ENCODE measurements around the gene EEF2K.
A peak's percentile ranks its signal among the peaks of the same experiment; 100 is the strongest.
"Not testable (repeated sequence)": the region's sequence is repeated elsewhere in the genome, so short reads cannot be mapped to it uniquely, and the experiment has no call there.

The EEF2K gene

GRCh38 chr16:22297871-22298733 lies 92.0 kb downstream of the EEF2K start:
- DNase-seq = peak; percentile 87

GRCh38 chr16:22299036-22299435 lies 93.0 kb downstream of the EEF2K start:
- DNase-seq = no peak

DNA sequence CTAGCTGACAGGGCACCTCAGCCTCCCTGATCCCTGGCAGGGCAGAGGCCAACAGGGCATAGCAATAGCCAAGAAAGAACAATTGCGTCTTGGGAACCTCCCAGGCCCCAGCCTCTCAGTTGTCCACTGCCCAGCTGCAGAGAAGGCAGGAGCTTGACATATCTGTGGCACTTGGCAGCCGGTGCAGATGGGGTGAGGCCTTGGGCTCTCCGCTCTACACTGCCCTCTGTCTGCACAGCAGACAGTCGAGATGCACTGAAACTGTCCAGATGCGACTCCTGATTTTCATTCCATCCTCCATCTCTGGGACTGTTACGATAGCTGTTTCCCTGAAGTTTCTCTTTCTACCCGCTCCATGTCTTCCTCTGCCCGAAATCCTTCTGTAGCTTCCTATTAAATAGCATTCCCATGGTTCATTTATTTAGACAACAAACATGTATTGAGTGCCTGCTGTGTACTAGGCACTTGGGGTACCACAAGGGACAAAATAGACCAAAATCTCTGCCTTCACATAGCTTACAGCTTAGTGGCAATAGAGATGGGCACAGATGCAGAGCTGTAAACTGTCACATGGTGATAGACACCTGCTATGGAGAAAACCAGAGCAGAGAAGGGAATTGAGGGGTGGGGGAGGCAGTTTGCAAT lies 94.5 kb downstream of the EEF2K start:
- DNase-seq = no peak

GRCh38 chr16:22301423-22301822 lies 95.3 kb downstream of the EEF2K start:
- DNase-seq = not testable (repeated sequence)

DNA sequence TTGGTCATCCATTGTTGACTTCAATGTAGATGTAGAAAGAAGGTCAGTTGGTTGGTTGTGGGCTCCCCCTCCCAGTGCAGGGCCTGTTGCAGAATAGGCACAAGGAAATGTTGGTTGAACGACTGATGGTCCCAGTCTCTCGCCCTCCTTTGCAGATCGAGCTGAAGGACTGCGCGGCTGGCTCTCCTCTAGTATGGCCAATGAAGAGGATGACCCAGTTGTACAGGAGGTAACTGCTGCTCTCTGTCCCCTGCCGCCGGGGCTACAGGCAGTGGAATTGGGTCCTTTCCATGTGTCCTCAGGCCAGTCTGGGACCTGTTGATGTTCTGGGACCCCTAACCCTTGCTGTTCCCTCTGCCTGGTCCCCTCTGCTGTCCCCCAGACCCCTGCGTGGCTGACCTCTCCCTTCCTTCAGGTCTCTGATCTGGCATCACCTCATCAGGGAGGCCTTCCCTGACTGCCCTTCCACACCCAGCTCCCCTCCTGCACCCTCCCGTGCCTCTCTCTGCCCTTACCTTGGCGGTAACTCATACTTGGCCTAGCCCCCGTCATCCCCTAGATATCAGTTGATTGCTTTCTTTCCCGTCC lies 96.8 kb downstream of the EEF2K start:
- DNase-seq = no peak

- no peak for DNase-seq
Observed at GRCh38 chr16:22304411-22304810, 98.3 kb downstream of the EEF2K start.

DNA sequence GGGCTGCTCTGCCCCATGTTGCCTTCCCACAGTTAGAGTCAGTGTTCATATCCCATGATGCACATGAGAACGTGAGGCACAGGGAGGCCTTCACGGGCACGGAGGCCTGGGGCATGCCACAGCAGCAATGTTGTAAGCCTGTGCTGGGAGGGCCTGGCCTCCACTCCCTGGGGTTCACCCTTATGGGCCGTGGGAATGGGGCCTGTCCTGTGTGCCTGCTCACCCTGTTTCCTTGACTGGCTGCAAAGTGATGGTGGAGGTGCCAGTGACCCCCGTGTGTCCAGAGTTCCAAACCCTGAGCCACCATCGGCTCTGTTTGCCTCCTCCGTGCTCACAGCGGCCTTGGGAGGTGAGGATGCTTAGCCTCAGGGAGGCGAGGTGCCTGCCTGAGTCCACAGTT lies 100.7 kb downstream of the EEF2K start:
- DNase-seq = no peak

GRCh38 chr16:22307838-22308237 lies 101.8 kb downstream of the EEF2K start:
- no peak for DNase-seq

DNA sequence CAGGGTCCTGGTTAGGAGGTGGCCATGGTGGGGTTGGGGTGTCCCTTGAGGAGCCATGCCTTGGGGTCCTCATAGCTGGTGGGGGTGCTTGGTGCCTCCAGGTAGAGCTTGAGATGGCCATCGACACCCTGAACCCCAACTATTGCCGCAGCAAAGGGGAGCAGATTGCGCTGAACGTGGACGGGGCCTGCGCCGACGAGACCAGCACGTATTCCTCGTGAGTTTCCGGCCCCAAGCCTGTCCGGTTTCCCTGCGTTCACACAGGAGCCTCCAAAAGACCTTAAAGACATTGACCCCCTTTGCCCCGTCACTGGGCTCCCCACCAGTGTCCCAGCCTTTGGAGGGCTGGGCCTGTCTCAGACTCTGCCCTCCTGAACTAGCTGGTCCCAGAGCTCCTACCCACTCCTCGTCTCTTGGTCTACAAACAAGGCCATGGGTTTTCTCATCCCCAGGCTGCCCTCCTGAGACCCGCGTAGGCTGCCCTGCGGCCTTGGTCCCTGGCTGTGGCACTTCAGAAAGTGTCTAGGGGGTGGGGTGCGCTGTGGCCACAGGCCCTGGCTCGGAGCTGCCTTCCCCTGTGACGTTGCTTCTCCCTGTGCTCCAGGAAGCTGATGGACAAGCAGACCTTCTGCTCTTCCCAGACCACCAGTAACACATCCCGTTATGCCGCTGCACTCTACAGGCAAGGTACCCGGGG lies 102.9 kb downstream of the EEF2K start:
- DNase-seq = no peak

DNA sequence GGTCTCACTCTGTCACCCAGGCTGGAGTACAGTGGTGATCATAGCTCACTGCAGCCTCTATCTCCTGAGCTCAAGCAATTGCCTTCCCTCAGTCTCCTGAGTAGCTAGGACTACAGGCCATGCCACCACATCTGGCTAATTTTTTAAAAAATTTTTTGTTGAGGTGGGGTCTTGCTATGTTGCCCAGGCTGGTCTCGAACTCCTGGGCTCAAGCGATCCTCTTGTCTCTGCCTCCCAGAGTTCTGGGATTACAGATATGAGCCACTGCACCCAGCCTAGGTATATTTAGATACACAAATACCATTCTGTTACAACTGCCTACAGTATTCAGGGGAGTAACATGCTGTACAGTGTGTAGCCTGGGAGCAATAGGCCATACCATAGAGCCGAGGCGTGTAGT lies 105.4 kb downstream of the EEF2K start:
- DNase-seq = no peak

DNA sequence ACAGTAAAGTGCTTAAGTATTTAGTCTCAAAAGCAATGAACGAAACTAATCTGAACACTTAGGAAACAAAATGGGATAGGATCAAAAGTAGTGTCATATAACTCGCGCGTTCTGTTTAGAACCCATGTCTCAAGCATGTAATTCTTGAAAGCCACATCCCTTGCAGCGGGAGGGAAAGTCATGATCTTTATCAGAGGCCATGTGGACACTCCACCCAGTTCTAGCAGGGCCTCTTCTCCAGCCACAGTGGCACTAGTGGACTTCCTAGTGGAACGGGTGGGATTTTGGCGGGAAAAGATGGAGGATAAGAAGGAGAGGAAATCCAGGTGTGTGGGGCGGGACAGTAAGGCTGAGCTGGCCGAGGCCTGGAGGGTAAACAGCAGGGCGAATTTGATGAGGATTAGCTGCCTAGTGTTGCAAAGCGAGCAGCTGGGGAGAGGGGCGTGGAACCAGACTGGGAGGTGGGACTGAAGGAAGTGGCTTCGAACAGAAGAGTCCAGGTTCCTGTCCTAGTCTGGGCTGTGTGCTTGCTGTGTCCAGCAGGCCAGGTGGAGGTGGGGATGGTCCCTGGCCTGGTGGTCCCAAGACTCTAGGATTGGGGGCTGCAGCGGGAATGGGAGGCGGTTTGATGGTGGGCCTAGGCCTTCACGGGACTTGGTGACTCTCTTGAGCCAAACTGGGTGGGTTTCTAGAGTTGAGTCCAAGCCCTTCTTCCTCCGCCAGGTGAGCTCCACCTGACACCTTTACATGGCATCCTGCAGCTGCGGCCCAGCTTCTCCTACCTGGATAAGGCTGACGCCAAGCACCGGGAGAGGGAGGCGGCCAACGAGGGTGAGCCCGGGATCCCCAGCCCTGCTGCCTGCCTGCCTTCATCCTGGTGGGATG lies 107.1 kb downstream of the EEF2K start:
- DNase-seq = no peak

DNA sequence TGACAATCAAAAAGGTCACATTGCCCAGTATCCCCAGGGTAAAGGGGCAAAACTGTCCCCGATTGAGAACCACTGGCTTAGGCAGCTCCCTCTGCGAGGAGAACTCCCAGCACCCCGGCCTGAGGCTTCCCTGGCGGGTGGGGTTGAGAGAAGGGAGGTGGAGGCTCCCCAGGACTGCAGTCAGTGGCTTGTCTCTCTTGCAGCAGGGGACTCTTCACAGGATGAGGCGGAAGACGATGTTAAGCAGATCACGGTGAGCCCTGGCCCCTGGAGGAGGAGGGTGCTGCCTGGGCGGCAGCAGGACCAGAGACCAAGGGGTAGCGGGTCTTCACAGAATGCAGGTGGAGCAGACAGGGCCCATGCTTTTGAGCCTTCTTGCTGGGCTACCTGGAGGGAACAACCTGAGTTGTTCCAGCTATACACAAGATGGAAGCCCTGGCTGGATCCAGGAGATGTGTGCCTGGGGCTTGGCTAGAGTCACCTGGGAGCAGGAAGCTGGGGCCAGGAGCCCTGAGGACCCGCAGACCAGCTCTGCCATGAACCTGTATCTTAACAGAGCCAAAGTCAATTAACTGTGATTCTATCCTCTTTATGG lies 107.9 kb downstream of the EEF2K start:
- no peak for DNase-seq

- no peak for DNase-seq
Observed at GRCh38 chr16:22314661-22315626, 108.9 kb downstream of the EEF2K start.

DNA sequence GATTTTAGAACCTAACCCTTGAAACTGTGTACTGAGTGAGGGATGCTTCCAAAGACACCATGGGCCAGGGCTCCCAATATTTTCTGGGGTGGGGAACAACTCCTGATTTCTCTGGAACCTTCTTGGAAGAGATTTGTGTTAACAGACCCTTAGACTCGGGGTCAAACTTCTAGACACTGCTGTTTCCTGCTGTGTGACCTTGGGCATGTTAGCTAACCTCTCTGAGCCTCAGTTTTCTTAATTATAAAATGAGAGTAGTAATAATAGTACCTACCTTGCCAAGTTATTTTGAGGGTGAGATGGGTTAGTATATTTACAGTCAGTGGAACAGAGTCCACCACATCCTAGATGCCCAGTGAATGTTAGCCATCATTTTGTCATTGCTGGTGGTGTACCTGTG lies 109.9 kb downstream of the EEF2K start:
- no peak for DNase-seq

GRCh38 chr16:22316411-22316811 lies 110.3 kb downstream of the EEF2K start:
- no peak for DNase-seq

- no peak for DNase-seq
Observed at GRCh38 chr16:22317001-22317530, 111.0 kb downstream of the EEF2K start.

GRCh38 chr16:22317625-22318024 lies 111.5 kb downstream of the EEF2K start:
- no peak for DNase-seq

DNA sequence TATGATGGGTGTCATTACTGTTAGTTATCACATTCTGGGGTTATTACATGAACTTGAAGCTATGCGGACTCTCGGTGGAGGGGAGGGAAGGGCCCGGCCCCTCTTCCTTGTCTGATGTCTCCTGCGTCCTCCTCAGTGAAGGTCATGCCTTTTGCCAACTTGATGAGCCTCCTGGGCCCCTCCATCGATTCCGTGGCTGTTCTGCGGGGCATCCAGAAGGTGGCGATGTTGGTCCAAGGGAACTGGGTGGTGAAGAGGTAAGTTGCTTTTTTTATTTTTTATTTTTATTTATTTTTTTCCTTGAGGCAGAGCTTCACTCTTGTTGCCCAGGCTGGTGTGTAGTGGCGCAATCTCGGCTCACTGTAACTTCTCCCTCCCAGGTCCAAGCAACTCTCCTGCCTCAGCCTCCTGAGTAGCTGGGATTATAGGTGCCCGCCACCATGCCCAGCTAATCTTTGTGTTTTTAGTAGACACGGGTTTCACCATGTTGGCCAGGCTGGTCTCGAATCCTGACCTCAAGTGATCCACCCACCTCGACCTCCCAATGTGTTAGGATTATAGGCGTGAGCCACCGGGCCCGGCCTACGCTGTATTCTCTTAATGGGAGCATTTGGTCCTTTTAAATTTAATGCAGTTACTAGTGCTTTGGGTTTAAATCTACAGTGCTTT lies 112.7 kb downstream of the EEF2K start:
- DNase-seq = no peak

- no peak for DNase-seq
Observed at GRCh38 chr16:22320572-22321339, 114.7 kb downstream of the EEF2K start.
